ENCODE results near the gene APOA1. TPM values are rescaled to one million over a fixed set of nuclear protein-coding genes. Genes with fewer than 3 reads are reported as not detected.
A peak's percentile ranks its signal among the peaks of the same experiment; 100 is the strongest.

APOA1 gene
- total and polyA plus RNA-seq, 7 donors: 0.32 to 3.0 (median 0.55) TPM; not detected in 2

- 96 to 97% methylated on average over 11 of the region's 11 CpGs for WGBS, 2 donors
- H3K4me3 ChIP-seq: no peak overlapping the region
- no peaks in the 10 kb centered on the region for H3K9me3 ChIP-seq
- no peak for TF ChIP-seq POLR2A (IDR thresholded peaks at IDR 0.05)
- TF ChIP-seq CTCF (IDR thresholded peaks at IDR 0.05): no peak
- no peak for TF ChIP-seq POLR2AphosphoS5 (IDR thresholded peaks at IDR 0.05)
- no peak for TF ChIP-seq EP300 (IDR thresholded peaks at IDR 0.05)
- H3K27ac ChIP-seq: no peak overlapping the region
- peaks cover 17 to 84% (median 29%) of the 10 kb centered on the region in 4 donors for H3K36me3 ChIP-seq
- no peak for DNase-seq
- no peaks in the 10 kb centered on the region for H3K4me1 ChIP-seq
- no peaks in the 10 kb centered on the region for H3K27me3 ChIP-seq
- intact Hi-C loops (cut with DNase I): no loop called here
Observed at GRCh38 chr11:116873381-116873780, 36.0 kb upstream of the APOA1 start.

GRCh38 chr11:116871248-116871647, 33.8 kb upstream of the APOA1 start:
- Histone ChIP-seq H3K9me3 (no peaks in the 10 kb centered on the region), H3K36me3 (peaks cover 23 to 100% (median 45%) of the 10 kb centered on the region in 4 donors), H3K27me3 (no peaks in the 10 kb centered on the region), H3K27ac (peak overlapping the region in 1 of 4 donors; percentile 21), H3K4me3 (no peak overlapping the region), H3K4me1 (no peaks in the 10 kb centered on the region)
- 45 to 65% methylated on average over 3 of the region's 3 CpGs for WGBS, 2 donors
- TF ChIP-seq POLR2AphosphoS5 (IDR thresholded peaks at IDR 0.05) (no peak), CTCF (IDR thresholded peaks at IDR 0.05) (no peak), EP300 (IDR thresholded peaks at IDR 0.05) (no peak), POLR2A (IDR thresholded peaks at IDR 0.05) (no peak)
- no peak for DNase-seq
- intact Hi-C loops (cut with DNase I): no loop called here

GRCh38 chr11:116870054-116870453, 32.6 kb upstream of the APOA1 start:
- WGBS, 2 donors: 58 to 87% methylated on average over 3 of the region's 3 CpGs
- Histone ChIP-seq H3K4me3 (no peak overlapping the region), H3K27ac (no peak overlapping the region), H3K9me3 (no peaks in the 10 kb centered on the region), H3K36me3 (peaks cover 18 to 100% (median 47%) of the 10 kb centered on the region in 4 donors), H3K27me3 (no peaks in the 10 kb centered on the region), H3K4me1 (no peaks in the 10 kb centered on the region)
- intact Hi-C loops (cut with DNase I): no loop called here
- no peak for DNase-seq
- TF ChIP-seq POLR2A (IDR thresholded peaks at IDR 0.05) (no peak), POLR2AphosphoS5 (IDR thresholded peaks at IDR 0.05) (no peak), CTCF (IDR thresholded peaks at IDR 0.05) (no peak), EP300 (IDR thresholded peaks at IDR 0.05) (no peak)

DNA sequence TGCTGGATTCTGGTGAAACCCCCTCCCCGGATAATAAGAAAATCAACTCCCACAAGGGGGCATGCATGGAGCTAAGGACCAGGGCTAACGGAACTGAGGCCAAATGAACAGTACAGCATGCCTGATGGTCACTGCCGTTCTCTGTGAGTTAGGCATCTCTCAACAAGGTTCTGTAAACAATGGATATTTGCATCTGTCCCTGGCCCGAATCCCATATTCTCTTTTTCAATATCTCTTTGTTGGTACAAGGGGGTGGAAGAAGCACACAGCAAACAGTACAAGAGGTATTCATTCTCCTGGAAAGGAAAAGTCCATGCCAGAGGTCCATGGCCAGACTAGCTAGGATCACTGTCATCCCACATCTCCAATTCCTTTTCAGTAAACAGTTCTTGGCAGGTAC, 32.2 kb upstream of the APOA1 start:
- intact Hi-C loops (cut with DNase I): no loop called here
- H3K27me3 ChIP-seq: no peaks in the 10 kb centered on the region
- no peak overlapping the region for H3K27ac ChIP-seq
- H3K4me1 ChIP-seq: no peaks in the 10 kb centered on the region
- no peak for DNase-seq
- TF ChIP-seq POLR2A (IDR thresholded peaks at IDR 0.05) (no peak), POLR2AphosphoS5 (IDR thresholded peaks at IDR 0.05) (no peak), EP300 (IDR thresholded peaks at IDR 0.05) (no peak), CTCF (IDR thresholded peaks at IDR 0.05) (no peak)
- 90% methylated on average over 4 of the region's 4 CpGs for WGBS, 2 donors
- no peaks in the 10 kb centered on the region for H3K9me3 ChIP-seq
- peaks cover 18 to 100% (median 45%) of the 10 kb centered on the region in 4 donors for H3K36me3 ChIP-seq
- H3K4me3 ChIP-seq: no peak overlapping the region

DNA sequence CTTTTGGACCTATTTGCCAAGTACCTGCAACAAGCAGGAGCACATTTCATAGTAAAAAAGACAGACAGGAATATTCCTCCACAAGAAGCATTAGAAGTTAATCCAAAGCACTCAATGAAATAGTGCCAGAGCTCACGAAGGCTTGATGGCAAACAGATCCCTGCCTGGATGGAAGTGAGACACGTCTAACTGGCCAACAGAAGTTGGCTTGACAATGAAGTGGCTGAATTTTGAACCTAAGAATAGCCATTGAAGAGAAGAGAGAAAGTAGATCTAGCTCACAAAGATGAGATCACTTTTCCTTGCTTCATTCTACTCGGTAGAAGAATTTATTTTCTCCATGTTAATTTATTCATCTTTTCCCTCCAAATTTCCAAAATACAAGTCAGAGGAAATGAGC, 30.6 kb upstream of the APOA1 start:
- Histone ChIP-seq H3K9me3 (no peaks in the 10 kb centered on the region), H3K27me3 (no peaks in the 10 kb centered on the region), H3K27ac (peak overlapping the region in 1 of 4 donors; percentile 25), H3K4me1 (no peaks in the 10 kb centered on the region), H3K36me3 (peaks cover 21 to 100% (median 49%) of the 10 kb centered on the region in 4 donors), H3K4me3 (no peak overlapping the region)
- no peak for TF ChIP-seq EP300 (IDR thresholded peaks at IDR 0.05)
- no peak for TF ChIP-seq CTCF (IDR thresholded peaks at IDR 0.05)
- TF ChIP-seq POLR2AphosphoS5 (IDR thresholded peaks at IDR 0.05): peak in 1 of 4 donors; percentile 33
- no peak for TF ChIP-seq POLR2A (IDR thresholded peaks at IDR 0.05)
- WGBS, 2 donors: 88 to 91% methylated on average over 3 of the region's 3 CpGs
- intact Hi-C loops (cut with DNase I): no loop called here
- no peak for DNase-seq

Data from sigmoid colon (tissue), 7 donors.